GM18873 (cell line): ENCODE results near the gene SUN1.
"Not testable (repeated sequence)": the region's sequence is repeated elsewhere in the genome, so short reads cannot be mapped to it uniquely, and the experiment has no call there.

Experiments used
- ATAC-seq: cut with Tn5 transposase; IDR thresholded peaks from one replicate; pipeline ENCODE4 v1.9.1; 2021; ENCODE audit warnings: mild to moderate bottlenecking, moderate library complexity, moderate number of reproducible peaks; ENCODE audit not compliant: unreplicated experiment, low FRiP score

The SUN1 gene

DNA sequence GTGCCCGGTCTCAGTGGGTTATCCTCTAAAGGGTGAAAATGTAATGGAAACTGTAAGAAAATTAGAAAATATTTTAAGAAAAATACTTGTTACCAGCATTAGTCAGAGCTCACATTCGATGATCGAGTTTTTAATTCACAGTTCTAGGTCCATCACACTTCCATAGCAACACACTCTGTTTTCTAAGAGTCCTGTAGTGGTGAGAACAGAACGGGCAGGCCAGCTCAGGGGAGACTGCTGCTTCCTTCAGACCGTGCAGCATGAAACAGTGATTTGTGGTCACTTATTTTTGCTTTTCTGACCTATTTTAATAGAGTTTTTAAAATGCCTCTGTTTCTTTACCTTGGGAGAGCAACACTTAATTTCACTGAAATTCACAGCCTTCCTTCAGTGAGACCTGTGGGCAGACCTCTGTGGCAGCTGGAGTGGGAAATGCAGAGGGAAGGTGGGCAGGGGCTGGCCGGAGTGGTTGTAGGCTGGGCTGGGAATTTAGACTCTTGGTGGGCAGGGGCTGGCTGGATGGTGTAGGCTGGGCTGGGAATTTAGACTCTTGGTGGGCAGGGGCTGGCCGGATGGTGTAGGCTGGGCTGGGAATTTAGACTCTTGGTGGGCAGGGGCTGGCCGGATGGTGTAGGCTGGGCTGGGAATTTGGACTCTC is 1.5 kb downstream of the SUN1 start:
- no peak for ATAC-seq

DNA sequence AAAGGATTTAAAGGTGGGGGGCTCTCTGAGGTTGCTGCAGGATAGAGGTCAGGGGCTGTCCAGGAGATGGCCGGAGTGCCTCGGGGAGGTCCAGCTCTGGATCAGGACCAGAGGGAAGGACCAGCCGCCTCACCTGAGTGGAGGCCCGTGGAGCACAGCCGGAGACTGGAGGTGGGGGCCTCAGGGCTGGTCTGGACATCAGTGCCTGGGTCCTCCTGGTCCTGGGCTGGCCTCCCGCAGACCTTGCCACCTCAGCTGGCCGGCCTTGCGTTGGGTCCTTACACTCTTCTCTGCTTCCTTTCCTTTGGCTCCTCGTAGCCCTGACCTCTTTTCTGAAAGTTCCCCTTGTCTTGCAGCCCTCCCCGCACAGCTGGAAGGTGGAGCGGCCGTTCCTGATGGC is 2.0 kb downstream of the SUN1 start:
- no peak for ATAC-seq

DNA sequence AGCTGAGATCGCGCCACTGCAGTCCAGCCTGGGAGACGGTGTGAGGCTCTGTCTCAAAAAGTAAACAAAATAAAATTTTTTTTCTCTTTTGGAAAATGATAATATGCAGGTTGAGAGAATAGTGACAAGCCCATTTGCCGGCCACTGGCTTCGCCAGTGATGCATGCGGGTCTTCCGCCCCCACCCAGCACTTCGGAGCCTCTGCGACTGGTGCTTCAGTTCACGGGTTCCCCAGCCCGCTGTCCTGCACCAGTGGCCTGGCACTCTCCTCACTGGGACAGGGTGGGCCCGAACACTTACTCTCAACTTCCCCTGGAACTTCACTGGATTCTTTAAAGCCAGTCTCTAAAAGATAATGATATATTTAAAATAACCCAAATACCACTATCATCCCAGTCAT is 2.7 kb downstream of the SUN1 start:
- ATAC-seq: no peak

DNA sequence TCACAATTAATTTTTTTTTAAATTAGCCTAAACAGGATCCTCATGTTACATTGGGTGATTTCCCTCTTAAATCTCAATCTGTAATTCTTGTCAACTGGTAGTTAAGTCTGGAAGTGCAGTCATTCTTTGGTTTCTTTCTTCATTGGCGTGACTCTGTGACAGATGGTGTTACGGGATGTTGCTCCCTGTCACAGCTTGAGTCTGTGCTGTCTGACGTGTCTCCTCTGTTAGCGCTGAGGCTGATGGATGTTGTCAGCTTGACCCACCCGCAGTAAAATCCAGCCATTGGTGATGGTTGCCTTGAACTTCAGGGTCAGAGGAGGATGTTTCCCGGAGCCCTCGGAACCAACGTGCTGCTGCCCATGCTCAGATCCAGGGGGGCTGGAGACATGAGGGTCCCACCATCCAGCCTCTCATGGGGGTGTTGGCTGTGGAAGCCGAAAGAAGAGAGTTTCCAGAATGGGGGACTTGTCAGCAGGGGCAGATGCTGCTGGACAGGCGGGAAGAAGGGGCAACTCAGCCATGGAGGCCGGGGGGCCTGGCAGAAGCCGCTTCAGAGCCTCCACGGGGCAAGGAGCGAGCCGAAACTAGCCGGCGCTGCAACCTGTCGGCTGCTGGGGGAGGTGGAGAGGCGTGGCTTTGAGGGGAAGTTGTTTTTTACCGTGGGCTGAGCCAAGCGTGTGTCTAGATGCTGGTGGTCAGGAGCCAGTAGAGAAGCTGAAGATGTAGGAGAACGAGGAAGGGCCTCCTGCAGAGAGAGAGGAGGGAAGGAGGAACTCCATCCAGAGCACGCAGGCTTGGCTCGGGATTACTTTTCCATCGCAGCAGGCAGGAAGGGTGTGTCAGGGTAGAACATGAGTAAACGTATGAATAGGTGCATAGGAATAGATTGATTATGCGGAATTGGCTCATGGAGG is 3.5 kb downstream of the SUN1 start:
- ATAC-seq: no peak

DNA sequence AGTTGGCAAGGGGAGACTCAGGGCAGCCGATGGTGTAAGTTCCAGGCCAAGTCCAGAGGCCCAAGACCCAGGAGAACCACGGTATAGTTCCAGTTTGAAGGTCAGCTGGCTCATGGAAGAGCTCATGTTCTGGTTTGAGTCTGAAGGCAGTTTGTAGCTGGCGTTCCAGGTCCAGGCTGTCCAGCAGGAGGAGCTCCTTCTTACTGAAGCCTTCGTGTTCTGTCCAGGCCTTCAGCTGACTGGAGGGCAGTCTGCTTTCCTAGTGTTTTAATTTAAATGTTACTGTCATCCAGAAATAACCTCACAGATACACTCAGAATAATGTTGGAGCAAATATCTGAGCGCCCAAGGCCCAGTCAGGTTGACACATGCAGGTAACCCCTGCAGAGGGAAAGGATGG is 4.2 kb downstream of the SUN1 start:
- ATAC-seq: no peak

DNA sequence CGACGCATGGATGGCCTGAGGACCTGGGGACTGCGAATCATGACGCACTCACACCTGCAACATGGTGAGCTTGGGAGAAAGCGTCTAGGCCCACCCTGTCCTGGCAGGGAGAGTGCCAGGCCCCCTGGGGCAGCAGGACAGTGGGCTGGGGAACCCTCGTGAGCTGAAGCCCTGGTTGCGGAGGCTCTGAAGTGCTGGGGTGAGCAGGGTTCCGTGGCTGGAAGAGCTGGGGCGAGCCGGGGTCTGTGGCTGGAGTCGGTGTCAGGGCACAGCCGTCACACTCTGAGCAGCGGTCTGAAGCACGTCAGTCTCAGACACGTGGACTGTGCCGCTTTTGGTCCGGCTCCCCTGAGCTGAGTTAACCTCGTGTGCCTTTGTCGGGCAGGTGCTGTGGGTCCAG is 4.7 kb downstream of the SUN1 start:
- no peak for ATAC-seq

DNA sequence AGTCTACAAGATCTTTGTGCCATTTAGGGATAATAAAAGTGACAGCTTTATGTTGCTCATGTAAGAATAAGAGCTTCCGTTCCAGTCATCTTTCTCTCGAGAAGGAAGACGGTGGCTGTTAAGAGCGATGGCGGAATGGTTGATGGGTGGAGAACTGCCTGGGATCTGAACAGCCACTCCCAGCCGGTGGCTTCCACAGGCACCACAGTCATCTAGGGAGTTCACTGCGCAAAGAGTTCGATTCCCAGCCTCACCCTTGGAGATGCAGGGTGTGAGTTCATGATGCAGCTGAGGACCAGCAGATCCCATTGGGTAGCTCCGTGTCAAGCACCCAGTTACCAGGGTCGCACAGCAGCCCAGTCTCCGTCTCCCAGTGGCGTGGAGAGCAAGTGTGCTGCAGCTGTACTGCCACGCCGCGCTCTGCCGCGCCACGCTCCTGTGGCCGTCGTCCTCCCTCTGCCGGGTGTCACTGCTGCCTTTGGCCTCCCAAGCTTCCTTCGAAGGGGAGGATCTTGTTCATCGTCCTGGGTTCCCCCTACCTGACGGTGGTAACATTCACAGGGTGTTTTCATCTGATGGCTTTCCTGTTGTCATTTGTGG is 7.8 kb downstream of the SUN1 start:
- no peak for ATAC-seq

DNA sequence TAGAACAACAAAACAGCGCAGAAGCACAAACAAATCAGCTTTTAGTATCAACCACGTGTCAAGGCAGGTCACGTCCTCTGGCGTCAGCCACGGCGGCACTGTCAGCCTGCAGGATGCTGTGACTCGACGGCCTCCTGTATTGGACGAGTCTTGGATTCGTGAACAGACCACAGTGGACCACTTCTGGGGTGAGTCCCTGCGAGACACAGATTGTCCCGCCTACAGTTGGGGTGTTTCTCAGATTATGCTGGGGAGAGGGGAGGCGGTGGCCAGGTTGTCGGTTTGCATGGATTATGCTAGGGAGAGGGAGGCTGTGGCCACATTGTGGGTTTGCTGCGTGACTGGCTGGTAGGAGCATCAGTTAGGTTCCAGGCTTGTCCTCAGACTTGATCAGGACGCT is 9.7 kb downstream of the SUN1 start:
- ATAC-seq: no peak

DNA sequence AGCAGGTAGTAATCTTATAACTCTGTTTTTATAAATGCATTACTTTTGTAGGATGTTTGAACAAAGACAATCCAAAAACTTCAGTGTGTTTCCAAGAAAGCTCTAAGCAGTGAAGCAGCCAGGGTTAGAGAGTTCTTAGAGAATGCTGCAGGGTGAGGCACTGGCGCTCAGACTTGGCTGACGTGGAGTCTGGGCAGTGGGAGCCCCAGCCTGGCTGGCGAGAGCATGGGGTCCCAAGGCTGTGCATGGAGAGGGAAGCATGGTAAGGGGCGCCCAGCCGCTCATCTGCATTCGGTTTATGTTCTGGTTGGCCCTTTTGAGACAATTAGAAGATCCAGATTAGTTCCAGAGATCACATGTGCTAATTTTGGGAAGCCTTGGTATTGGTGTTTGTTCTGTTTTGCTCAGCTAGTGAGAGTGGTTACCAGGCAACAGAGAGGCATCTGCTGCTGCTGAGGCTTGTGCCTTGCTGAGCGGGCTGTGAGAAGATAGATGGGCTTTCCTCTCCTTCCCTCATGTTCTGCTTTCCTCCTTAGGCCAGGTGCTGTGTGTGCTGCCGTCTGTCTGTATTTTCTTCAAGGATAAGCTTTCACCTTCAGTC is 10.3 kb downstream of the SUN1 start:
- ATAC-seq: no peak

DNA sequence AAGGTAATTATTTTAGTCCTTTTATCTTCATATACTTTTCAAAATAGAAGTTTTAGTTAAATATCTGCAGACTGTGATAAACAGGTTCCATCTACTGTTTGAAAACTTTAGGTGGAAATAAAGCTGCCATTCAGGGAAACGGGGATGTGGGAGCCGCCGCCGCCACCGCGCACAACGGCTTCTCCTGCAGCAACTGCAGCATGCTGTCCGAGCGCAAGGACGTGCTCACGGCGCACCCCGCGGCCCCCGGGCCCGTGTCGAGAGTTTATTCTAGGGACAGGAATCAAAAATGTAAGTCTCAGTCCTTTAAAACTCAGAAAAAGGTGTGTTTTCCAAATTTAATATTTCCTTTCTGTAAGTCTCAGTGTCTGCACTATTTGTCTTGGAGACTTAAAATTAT is 11.0 kb downstream of the SUN1 start:
- ATAC-seq: no peak

DNA sequence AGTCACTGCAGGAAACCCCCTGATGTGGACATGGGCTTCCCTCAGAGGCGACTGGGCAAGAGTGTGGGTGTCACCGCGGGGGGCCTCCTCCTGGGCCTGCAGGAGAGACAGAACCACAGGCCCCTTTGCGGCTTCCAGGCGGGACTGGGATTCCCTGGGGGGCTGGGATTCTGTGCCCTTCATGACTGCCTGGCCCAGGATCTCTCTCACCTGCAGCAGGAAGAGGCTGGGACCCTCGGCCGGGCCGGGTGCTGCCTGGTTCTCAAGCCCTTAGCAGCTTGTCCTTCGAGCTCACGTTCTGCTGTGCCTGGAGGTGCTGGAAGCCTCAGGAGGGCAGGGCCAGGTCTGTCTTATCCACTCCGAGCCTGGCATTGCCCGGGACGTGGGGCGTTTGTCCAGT is 11.8 kb downstream of the SUN1 start:
- ATAC-seq: no peak

DNA sequence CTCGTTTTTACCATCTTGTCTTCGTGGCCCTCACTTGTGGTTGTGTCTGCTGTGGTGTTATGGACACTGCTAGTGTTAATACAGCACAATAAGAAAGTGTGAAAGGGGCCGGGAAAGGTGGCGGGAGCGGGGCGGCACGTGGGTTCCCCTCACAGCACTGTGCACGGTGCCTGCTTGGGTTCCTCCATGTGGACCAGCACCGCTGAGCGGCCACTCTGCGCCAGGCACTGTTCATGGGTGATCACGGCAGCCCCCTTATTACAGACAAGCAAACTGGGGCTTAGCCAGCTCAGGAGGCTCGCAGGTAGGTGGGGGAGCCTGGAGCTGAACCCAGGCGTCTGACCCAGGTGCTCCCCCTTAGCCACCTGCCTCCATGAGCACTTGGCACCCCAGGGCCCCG is 12.2 kb downstream of the SUN1 start:
- no peak for ATAC-seq

DNA sequence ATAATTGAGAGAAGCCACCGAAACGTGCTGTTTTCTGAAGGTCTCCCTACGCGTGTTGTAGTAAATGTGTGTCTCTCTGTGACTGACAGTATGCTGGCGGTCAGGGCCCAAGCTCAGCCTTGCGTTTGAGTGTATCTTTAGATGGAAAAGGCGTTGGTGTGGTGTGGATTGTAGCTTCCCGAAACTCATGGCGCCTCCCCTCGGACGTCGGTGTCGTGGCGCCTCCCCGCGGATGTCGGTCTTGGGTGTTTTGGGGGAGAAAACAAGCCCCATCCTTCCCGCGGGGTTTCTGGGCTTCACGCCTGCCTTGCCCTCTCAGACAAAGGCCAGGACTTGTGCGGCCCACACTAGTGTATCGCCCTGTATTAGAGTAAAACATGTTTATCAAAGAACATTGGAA is 12.8 kb downstream of the SUN1 start:
- ATAC-seq: no peak

DNA sequence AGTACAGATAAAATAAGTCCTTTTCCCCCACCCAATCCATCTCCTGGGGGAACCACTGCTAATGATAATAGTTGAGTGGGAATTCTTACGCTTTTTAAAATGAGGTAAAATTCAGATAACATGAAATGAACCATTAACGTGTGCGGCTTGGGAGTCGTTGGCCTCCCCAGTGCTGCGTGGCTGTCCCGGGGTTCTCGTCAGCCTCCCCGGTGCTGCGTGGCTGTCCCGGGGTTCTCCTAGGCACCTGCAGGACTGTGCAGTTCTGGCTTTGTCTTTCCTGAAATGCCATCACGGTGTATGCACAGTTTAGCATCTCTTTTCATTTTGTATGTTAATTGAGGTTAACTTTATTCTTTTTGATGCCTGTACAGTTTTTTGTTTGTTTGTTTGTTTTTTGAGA is 13.5 kb downstream of the SUN1 start:
- ATAC-seq: no peak

DNA sequence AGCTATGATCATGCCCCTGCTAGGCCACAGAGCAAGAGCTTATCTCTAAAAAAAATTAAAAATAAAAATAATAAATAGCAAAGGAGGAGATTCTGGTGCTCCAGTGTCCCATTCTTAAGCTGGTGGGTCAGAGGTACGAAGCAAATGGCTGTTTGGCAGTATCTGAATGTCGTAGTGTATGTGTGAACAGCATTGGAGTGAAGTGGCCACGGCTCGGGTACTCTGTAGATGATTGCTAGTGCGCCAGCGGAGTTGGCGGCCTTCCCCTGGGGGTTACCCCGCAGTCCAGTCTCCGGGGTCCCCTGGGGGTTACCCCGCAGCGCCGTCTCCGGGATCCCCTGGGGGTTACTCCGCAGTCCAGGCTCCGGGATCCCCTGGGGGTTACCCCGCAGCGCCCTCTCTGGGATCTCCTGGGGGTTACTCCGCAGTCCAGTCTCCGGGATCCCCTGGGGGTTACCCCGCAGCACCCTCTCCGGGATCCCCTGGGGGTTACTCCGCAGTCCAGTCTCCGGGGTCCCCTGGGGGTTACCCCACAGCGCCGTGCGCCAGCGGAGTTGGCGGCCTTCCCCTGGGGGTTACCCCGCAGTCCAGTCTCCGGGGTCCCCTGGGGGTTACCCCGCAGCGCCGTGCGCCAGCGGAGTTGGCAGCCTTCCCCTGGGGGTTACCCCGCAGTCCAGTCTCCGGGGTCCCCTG is 14.8 kb downstream of the SUN1 start:
- not testable (repeated sequence) for ATAC-seq

DNA sequence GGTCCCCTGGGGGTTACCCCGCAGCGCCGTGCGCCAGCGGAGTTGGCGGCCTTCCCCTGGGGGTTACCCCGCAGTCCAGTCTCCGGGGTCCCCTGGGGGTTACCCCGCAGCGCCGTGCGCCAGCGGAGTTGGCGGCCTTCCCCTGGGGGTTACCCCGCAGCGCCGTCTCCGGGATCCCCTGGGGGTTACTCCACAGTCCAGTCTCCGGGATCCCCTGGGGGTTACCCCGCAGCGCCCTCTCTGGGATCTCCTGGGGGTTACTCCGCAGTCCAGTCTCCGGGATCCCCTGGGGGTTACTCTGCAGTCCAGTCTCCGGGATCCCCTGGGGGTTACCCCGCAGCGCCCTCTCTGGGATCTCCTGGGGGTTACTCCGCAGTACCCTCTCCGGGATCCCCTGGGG is 15.5 kb downstream of the SUN1 start:
- ATAC-seq: not testable (repeated sequence)

DNA sequence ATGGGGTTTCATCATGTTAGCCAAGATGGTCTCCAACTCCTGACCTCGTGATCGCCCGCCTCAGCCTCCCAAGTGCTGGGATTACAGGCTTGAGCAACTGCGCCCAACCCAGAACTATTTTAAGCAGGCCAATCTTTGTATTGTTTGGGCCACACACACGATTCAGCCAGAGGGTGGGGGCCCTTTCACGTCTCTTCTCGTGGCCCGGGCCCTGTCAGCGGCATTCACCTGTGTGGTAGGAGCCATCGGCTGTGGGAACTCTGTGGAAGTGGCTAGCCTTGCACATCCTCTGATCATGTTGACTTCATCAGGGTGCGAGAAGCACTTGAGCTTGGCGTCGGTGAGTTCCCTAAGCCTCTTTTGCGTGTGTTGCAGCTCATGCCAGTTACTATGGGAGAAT is 16.9 kb downstream of the SUN1 start:
- ATAC-seq: no peak

DNA sequence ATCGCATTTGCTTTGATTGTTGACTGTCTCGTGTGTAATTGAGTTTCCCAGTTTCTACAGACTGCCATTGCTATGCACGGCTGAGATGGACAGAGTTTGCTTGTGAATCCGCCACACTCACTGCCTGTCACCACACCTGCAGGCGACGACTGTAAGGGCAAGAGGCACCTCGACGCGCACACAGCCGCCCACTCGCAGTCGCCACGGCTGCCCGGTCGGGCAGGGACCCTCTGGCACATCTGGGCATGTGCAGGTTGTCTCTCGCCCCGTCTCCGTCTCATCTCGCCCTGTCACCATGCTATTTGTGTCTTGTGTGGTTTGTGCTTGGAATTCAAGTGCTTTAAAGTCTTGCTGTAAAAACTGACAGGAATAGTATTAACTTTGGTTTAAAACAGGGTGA is 17.5 kb downstream of the SUN1 start:
- ATAC-seq: no peak

DNA sequence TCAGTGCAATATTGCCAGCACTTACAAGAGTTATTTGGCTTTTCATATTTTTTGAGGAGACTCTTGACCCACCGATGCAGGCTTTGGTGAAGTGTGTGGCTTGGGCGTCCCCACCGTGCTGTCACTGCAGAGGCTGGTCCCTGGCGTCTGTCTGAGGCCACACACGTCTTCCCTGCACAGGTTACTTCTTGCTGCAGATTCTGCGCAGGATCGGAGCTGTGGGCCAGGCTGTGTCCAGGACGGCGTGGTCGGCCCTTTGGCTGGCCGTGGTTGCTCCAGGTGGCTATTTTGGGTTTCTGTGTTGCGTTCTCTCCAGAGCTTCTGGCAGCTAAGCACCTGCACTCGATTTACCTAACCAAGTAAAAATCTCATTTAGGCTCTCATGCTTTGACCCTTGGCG is 18.9 kb downstream of the SUN1 start:
- no peak for ATAC-seq

DNA sequence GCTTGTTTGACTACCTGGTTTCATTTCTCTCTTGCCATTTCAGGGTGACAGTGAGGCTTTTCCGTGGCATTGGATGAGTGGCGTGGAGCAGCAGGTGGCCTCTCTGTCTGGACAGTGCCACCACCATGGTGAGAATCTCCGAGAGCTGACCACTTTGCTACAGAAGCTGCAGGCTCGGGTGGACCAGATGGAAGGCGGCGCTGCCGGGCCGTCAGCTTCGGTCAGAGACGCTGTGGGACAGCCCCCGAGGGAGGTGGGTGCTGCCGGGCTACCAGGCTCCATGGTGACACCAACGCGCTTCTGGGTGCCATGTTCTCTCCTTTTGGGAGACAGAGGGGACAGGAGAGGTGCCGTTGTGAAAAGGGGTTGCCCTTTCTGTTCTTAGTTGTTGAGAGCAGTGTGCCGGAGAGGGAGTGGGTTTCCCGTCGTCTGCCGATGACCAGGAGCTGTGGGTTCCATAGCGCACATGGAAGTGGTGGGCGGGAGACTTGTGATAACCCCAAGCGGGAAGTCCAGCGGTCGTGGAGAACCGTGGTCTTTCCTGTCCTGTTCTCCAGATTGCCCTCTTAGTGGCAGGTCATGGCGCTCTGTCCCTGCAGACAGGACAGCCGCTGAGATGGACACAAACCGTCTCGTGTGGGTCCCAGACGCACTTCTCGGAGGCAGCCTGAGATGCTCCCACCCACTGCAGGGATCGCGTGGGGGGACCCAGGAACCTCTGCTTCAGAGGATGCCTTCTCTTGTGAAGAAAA is 21.3 kb downstream of the SUN1 start:
- no peak for ATAC-seq
